Liver (tissue), 9 donors: ENCODE data around the gene CHAC1. TPM values are rescaled to one million over a fixed set of nuclear protein-coding genes. Genes with fewer than 3 reads are reported as not detected.

Experiments
- DNase-seq: peaks from one replicate; pipeline ENCODE4 v3.0.0-alpha.2; 2017; ENCODE audit warnings: low spot score
- H3K27ac ChIP-seq, 2 donors: one replicate each; pipeline ENCODE4 v1.7.0; 2013; ENCODE audit warnings: inconsistent platforms in 2 of 2, low read length in 2 of 2, control low read depth in 1 of 2, low read depth in 1 of 2, mild to moderate bottlenecking in 1 of 2
- H3K27me3 ChIP-seq, 4 donors: one replicate each; pipeline versions ENCODE4 v1.6.1 to v1.7.0; 2013; ENCODE audit warnings: low read length in 3 of 4, inconsistent platforms in 1 of 4, mild to moderate bottlenecking in 1 of 4, moderate library complexity in 1 of 4; ENCODE audit not compliant: control insufficient read depth in 4 of 4, insufficient read depth in 4 of 4
- H3K36me3 ChIP-seq, 4 donors: one replicate each; pipeline versions ENCODE4 v1.6.1 to v1.7.0; 2013; ENCODE audit warnings: low read length in 3 of 4, mild to moderate bottlenecking in 3 of 4, low read depth in 1 of 4, moderate library complexity in 1 of 4; ENCODE audit not compliant: control insufficient read depth in 4 of 4, insufficient read depth in 3 of 4
- H3K4me1 ChIP-seq, 4 donors: one replicate each; pipeline versions ENCODE4 v1.6.1 to v1.7.0; 2013; ENCODE audit warnings: low read length in 3 of 4, mild to moderate bottlenecking in 3 of 4, moderate library complexity in 1 of 4; ENCODE audit not compliant: control insufficient read depth in 4 of 4, insufficient read depth in 4 of 4
- H3K4me3 ChIP-seq, 3 donors: one replicate each; pipeline versions ENCODE4 v1.6.1 to v1.7.0; 2013; ENCODE audit warnings: low read length in 3 of 3, control low read depth in 1 of 3, low read depth in 1 of 3, mild to moderate bottlenecking in 1 of 3
- H3K9ac ChIP-seq, 2 donors: one replicate each; pipeline ENCODE4 v1.7.0; 2013; ENCODE audit warnings: low read length in 2 of 2, mild to moderate bottlenecking in 2 of 2, moderate library complexity in 2 of 2, control low read depth in 1 of 2, low read depth in 1 of 2
- H3K9me3 ChIP-seq, 4 donors: one replicate each; pipeline versions ENCODE4 v1.6.1 to v1.7.0; 2013; ENCODE audit warnings: low read length in 3 of 4; ENCODE audit not compliant: control insufficient read depth in 4 of 4
- ATF3 ChIP-seq: IDR thresholded peaks from 2 replicates; pipeline ENCODE4 v1.6.1; 2016; ENCODE audit warnings: antibody characterized with exemption
- CTCF ChIP-seq: fragments of 150-350 bp; IDR thresholded peaks from 2 replicates; pipeline ENCODE4 v1.5.1; 2017; ENCODE audit warnings: improper control_type of control experiment, low read depth, low read length; ENCODE audit not compliant: missing input control
- EGR1 ChIP-seq, 2 donors: IDR thresholded peaks; 2 replicates each; pipeline ENCODE4 v1.6.1; 2016 to 2018; ENCODE audit warnings: antibody characterized with exemption in 2 of 2, low read depth in 2 of 2
- FOXA1 ChIP-seq: IDR thresholded peaks from 2 replicates; pipeline ENCODE4 v1.6.1; 2016; ENCODE audit warnings: antibody characterized with exemption
- FOXA2 ChIP-seq: IDR thresholded peaks from 2 replicates; pipeline ENCODE4 v1.6.1; 2016; ENCODE audit warnings: antibody characterized with exemption
- GABPA ChIP-seq, 2 donors: IDR thresholded peaks in 1 of 2; conservative IDR thresholded peaks in 1 of 2; 2 replicates each; pipeline ENCODE4 v1.6.1; 2016; ENCODE audit warnings: antibody characterized with exemption in 2 of 2, mild to moderate bottlenecking in 1 of 2, moderate library complexity in 1 of 2
- HNF4G ChIP-seq: IDR thresholded peaks from 2 replicates; pipeline ENCODE4 v1.6.1; 2016; ENCODE audit warnings: antibody characterized with exemption
- JUND ChIP-seq, 2 donors: IDR thresholded peaks; 2 replicates each; pipeline ENCODE4 v1.6.1; 2016; ENCODE audit warnings: antibody characterized with exemption in 2 of 2
- MAX ChIP-seq: IDR thresholded peaks from 2 replicates; pipeline ENCODE4 v1.6.1; 2016; ENCODE audit warnings: antibody characterized with exemption
- NR2F2 ChIP-seq: IDR thresholded peaks from 2 replicates; pipeline ENCODE4 v1.6.1; 2016; ENCODE audit warnings: antibody characterized with exemption
- RAD21 ChIP-seq, 2 donors: IDR thresholded peaks; 2 replicates each; pipeline ENCODE4 v1.6.1; 2016; ENCODE audit warnings: antibody characterized with exemption in 2 of 2, mild to moderate bottlenecking in 2 of 2
- REST ChIP-seq: IDR thresholded peaks from 2 replicates; pipeline ENCODE4 v1.6.1; 2016; ENCODE audit warnings: antibody characterized with exemption, mild to moderate bottlenecking
- RXRA ChIP-seq, 2 donors: IDR thresholded peaks; 2 replicates each; pipeline ENCODE4 v1.6.1; 2017 to 2018; ENCODE audit warnings: antibody characterized with exemption in 2 of 2, mild to moderate bottlenecking in 1 of 2
- SP1 ChIP-seq: IDR thresholded peaks from 2 replicates; pipeline ENCODE4 v1.6.1; 2018; ENCODE audit warnings: antibody characterized with exemption, mild to moderate bottlenecking
- TAF1 ChIP-seq: conservative IDR thresholded peaks from 2 replicates; pipeline ENCODE4 v1.6.1; 2016; ENCODE audit warnings: antibody characterized with exemption, mild to moderate bottlenecking
- YY1 ChIP-seq: IDR thresholded peaks from 2 replicates; pipeline ENCODE4 v1.6.1; 2016; ENCODE audit warnings: antibody characterized with exemption, mild to moderate bottlenecking
- ZBTB33 ChIP-seq: IDR thresholded peaks from 2 replicates; pipeline ENCODE4 v1.6.1; 2016; ENCODE audit warnings: antibody characterized with exemption
- whole genome bisulfite sequencing: extraction: QIAGEN DNeasy Blood & Tissue Kit; methylation state at CpG from one replicate; pipeline ENCODE4 v1.1.7; 2013; 5-methylcytosine and 5-hydroxymethylcytosine counted together
- polyA plus RNA-seq, 2 donors: library from polyadenylated mRNA; stranded (reverse) in 1 of 2; unstranded in 1 of 2; fragments of 200-250 nt in 1 of 2; fragments of >200 nt in 1 of 2; fragmentation: Nextera tagmentation in 1 of 2; extraction: Ambion mirVana in 1 of 2; gene quantifications; one replicate each; pipeline versions ENCODE4 v1.2.1 to v1.2.3, GENCODE V29; 2013 to 2015
- total RNA-seq, 2 donors: library from RNA; depleted of rRNA; stranded (reverse); fragments of >200 nt; gene quantifications; one replicate each; pipeline ENCODE4 v1.2.3, GENCODE V29; 2014
- donor health status: healthy.
- donor health status: healthy.
- donor health status: healthy.
- donor health status: healthy.
- donor health status: healthy.

CHAC1 gene
- total and polyA plus RNA-seq, 4 donors, result 0.19 to 3.5 (median 1.1) TPM

- 95% methylated on average over 3 of the region's 3 CpGs for WGBS
- no peaks in the 10 kb centered on the region for H3K36me3 ChIP-seq
- H3K4me1 ChIP-seq, result peaks cover 5 to 24% (median 15%) of the 10 kb centered on the region in 4 donors
- H3K27me3 ChIP-seq, result no peaks in the 10 kb centered on the region
- H3K9ac ChIP-seq, result no peak overlapping the region
- no peak overlapping the region for H3K4me3 ChIP-seq
- no peak overlapping the region for H3K27ac ChIP-seq
- no peak for DNase-seq
- no peaks in the 10 kb centered on the region for H3K9me3 ChIP-seq
- TF ChIP-seq YY1, result no peak
Measured at GRCh38 chr15:40956541-40956982, 3.3 kb downstream of the CHAC1 start.

- H3K36me3 ChIP-seq, result no peaks in the 10 kb centered on the region
- H3K27me3 ChIP-seq, result no peaks in the 10 kb centered on the region
- 94% methylated on average over 4 of the region's 4 CpGs for WGBS
- H3K9ac ChIP-seq, result no peak overlapping the region
- no peak for DNase-seq
- H3K27ac ChIP-seq, result no peak overlapping the region
- H3K9me3 ChIP-seq, result no peaks in the 10 kb centered on the region
- peaks cover 5 to 21% (median 15%) of the 10 kb centered on the region in 4 donors for H3K4me1 ChIP-seq
- no peak for TF ChIP-seq GABPA (IDR thresholded peaks at IDR 0.05 in 1 of 2, conservative IDR thresholded peaks at IDR 0.05 in 1 of 2)
- no peak for TF ChIP-seq HNF4G
- TF ChIP-seq TAF1, result no peak
- TF ChIP-seq CTCF, result no peak
- no peak for TF ChIP-seq SP1
- TF ChIP-seq RXRA (IDR thresholded peaks at IDR 0.05), result no peak
- TF ChIP-seq FOXA1, result no peak
- TF ChIP-seq RAD21 (IDR thresholded peaks at IDR 0.05), result no peak
- H3K4me3 ChIP-seq, result no peak overlapping the region
Measured at GRCh38 chr15:40957041-40957555, 3.8 kb downstream of the CHAC1 start.

- Histone ChIP-seq H3K36me3 (no peaks in the 10 kb centered on the region), H3K9me3 (no peaks in the 10 kb centered on the region), H3K4me3 (no peak overlapping the region), H3K4me1 (peaks cover under 1 to 16% (median 11%) of the 10 kb centered on the region in 4 donors), H3K27ac (no peak overlapping the region), H3K27me3 (no peaks in the 10 kb centered on the region), H3K9ac (no peak overlapping the region)
- TF ChIP-seq RAD21 (IDR thresholded peaks at IDR 0.05), result no peak
- TF ChIP-seq EGR1 (IDR thresholded peaks at IDR 0.05; ENCODE audit: low read depth in 2 of 2), result no peak
- no peak for TF ChIP-seq CTCF
- TF ChIP-seq TAF1, result no peak
- no peak for TF ChIP-seq ATF3
- no peak for TF ChIP-seq FOXA2
- TF ChIP-seq MAX, result no peak
- no peak for TF ChIP-seq NR2F2
- TF ChIP-seq ZBTB33, result no peak
- no peak for TF ChIP-seq SP1
- no peak for TF ChIP-seq FOXA1
- no peak for TF ChIP-seq JUND (IDR thresholded peaks at IDR 0.05)
- no peak for TF ChIP-seq RXRA (IDR thresholded peaks at IDR 0.05)
- no peak for TF ChIP-seq GABPA (IDR thresholded peaks at IDR 0.05 in 1 of 2, conservative IDR thresholded peaks at IDR 0.05 in 1 of 2)
- no peak for TF ChIP-seq REST
- no peak for TF ChIP-seq HNF4G
- no peak for DNase-seq
- 84% methylated on average over 9 of the region's 9 CpGs for WGBS
Measured at GRCh38 chr15:40957581-40958051, 4.3 kb downstream of the CHAC1 start.
